H1 (cell line): ENCODE measurements around the gene IFT122. TPM values are rescaled to one million over a fixed set of nuclear protein-coding genes. Genes with fewer than 3 reads are reported as not detected.

Experiments used
- CTCF ChIA-PET: fragments of 300-600 bp; sonication (Branson Sonifier 250); formaldehyde crosslinking; loops from one replicate; lab custom pipeline; 2021; ENCODE audit not compliant: partially characterized antibody; lab: Charles Lee
- POLR2A ChIA-PET: fragments of 300-600 bp; sonication (Branson Sonifier 250); formaldehyde crosslinking; loops from one replicate; lab custom pipeline; 2021; ENCODE audit warnings: inconsistent platforms; ENCODE audit not compliant: partially characterized antibody; lab: Charles Lee
- DNase-seq, 2 experiments: peaks; one replicate each; pipeline versions ENCODE4 v3.0.0 to v3.0.0-alpha.2; 2010 to 2022; ENCODE audit warnings: low spot score in 2 of 2, low read depth in 1 of 2, mixed read lengths in 1 of 2
- FAIRE-seq: peaks from 2 replicates; lab custom pipeline; 2011; peaks lifted over from hg19 to GRCh38; lab: Jason Lieb, UNC
- H2AFZ ChIP-seq: 2 replicates; pipeline ENCODE4 v1.8.1; 2012; ENCODE audit warnings: low read length, inconsistent platforms
- H2AK5ac ChIP-seq: 2 replicates; pipeline ENCODE4 v1.6.1; 2013; ENCODE audit warnings: low read depth, low read length
- H2BK120ac ChIP-seq: replicated peaks from 2 replicates; pipeline ENCODE3; 2013; ENCODE audit warnings: low read depth, low read length, inconsistent platforms
- H2BK12ac ChIP-seq: 2 replicates; pipeline ENCODE4 v1.6.1; 2013; ENCODE audit warnings: low read depth, low read length
- H2BK15ac ChIP-seq: 2 replicates; pipeline ENCODE4 v1.6.1; 2013; ENCODE audit warnings: low read length
- H2BK20ac ChIP-seq: 2 replicates; pipeline ENCODE4 v1.6.1; 2013; ENCODE audit warnings: low read length
- H2BK5ac ChIP-seq: 2 replicates; pipeline ENCODE4 v1.6.1; 2013; ENCODE audit warnings: low read depth, low read length
- H3K14ac ChIP-seq: 2 replicates; pipeline ENCODE4 v1.6.1; 2013; ENCODE audit warnings: inconsistent platforms; ENCODE audit not compliant: insufficient read length
- H3K18ac ChIP-seq: 2 replicates; pipeline ENCODE4 v1.6.1; 2013; ENCODE audit warnings: low read length; ENCODE audit errors: extremely low read depth
- H3K23ac ChIP-seq: 2 replicates; pipeline ENCODE4 v1.6.1; 2013; ENCODE audit warnings: inconsistent platforms; ENCODE audit not compliant: insufficient read length
- H3K23me2 ChIP-seq: 2 replicates; pipeline ENCODE4 v1.6.1; 2013; ENCODE audit warnings: low read depth, low read length
- H3K27ac ChIP-seq: 2 replicates; pipeline ENCODE4 v1.6.1; 2011; ENCODE audit warnings: low read depth, low read length, inconsistent platforms
- H3K27me3 ChIP-seq, 4 experiments: replicated peaks in 1 of 4; 1 replicate in 1 of 4; 2 replicates in 3 of 4; pipeline versions ENCODE4 v1.6.1 to v1.8.1; 2011 to 2013; ENCODE audit warnings: low read length in 3 of 4, mild to moderate bottlenecking in 3 of 4, inconsistent platforms in 2 of 4, mixed read lengths in 2 of 4, moderate library complexity in 1 of 4; ENCODE audit not compliant: control insufficient read depth in 3 of 4, insufficient read depth in 3 of 4; ENCODE audit errors: extremely low read depth in 1 of 4
- H3K36me3 ChIP-seq, 4 experiments: 2 replicates each; pipeline versions ENCODE4 v1.6.1 to v1.8.1; 2011 to 2013; ENCODE audit warnings: mild to moderate bottlenecking in 4 of 4, low read length in 3 of 4, moderate library complexity in 2 of 4, control low read depth in 1 of 4, inconsistent platforms in 1 of 4; ENCODE audit not compliant: insufficient read depth in 4 of 4, control insufficient read depth in 2 of 4
- H3K4ac ChIP-seq: replicated peaks from 2 replicates; pipeline ENCODE3; 2013; ENCODE audit warnings: low read length, low read depth, mixed read lengths, inconsistent platforms; ENCODE audit not compliant: insufficient read length
- H3K4me1 ChIP-seq, 4 experiments: replicated peaks in 1 of 4; 1 replicate in 1 of 4; 2 replicates in 3 of 4; pipeline versions ENCODE4 v1.6.1 to v1.8.1; 2011 to 2013; ENCODE audit warnings: low read length in 3 of 4, inconsistent platforms in 2 of 4, mixed read lengths in 1 of 4; ENCODE audit not compliant: insufficient read depth in 4 of 4, control insufficient read depth in 3 of 4
- H3K4me2 ChIP-seq, 2 experiments: 2 replicates each; pipeline versions ENCODE4 v1.6.1 to v1.8.1; 2011 to 2013; ENCODE audit warnings: low read depth in 2 of 2, low read length in 2 of 2, control low read depth in 1 of 2, inconsistent platforms in 1 of 2, mild to moderate bottlenecking in 1 of 2; ENCODE audit not compliant: insufficient read depth in 1 of 2
- H3K4me3 ChIP-seq, 4 experiments: fragments of 200-600, 300-600 bp in 1 of 4; sonication (generic), shearing (Covaris generic), sonication (Bioruptor Twin) in 1 of 4; 2 replicates each; pipeline versions ENCODE4 v1.5.1 to v1.8.1; 2011 to 2016; ENCODE audit warnings: low read length in 4 of 4, low read depth in 3 of 4, control low read depth in 2 of 4, inconsistent platforms in 2 of 4, mild to moderate bottlenecking in 2 of 4, mixed read lengths in 1 of 4, moderate library complexity in 1 of 4; ENCODE audit not compliant: insufficient read depth in 2 of 4; ENCODE audit errors: extremely low read depth in 1 of 4
- H3K56ac ChIP-seq: replicated peaks from 2 replicates; pipeline ENCODE3; 2013; ENCODE audit warnings: low read depth, mild to moderate bottlenecking, mixed read lengths, low read length, inconsistent platforms; ENCODE audit not compliant: insufficient read length
- H3K79me1 ChIP-seq: 2 replicates; pipeline ENCODE4 v1.6.1; 2013; ENCODE audit warnings: low read depth, low read length, control low read depth
- H3K79me2 ChIP-seq, 2 experiments: 2 replicates each; pipeline versions ENCODE4 v1.6.1 to v1.8.1; 2012 to 2013; ENCODE audit warnings: low read length in 2 of 2, mild to moderate bottlenecking in 2 of 2, inconsistent platforms in 1 of 2; ENCODE audit not compliant: insufficient read depth in 2 of 2, control insufficient read depth in 1 of 2
- H3K9ac ChIP-seq, 4 experiments: replicated peaks in 1 of 4; 1 replicate in 1 of 4; 2 replicates in 3 of 4; pipeline versions ENCODE4 v1.6.1 to v1.8.1; 2011 to 2013; ENCODE audit warnings: low read depth in 3 of 4, low read length in 3 of 4, control low read depth in 2 of 4, mild to moderate bottlenecking in 2 of 4, moderate library complexity in 2 of 4, inconsistent platforms in 1 of 4; ENCODE audit errors: extremely low read depth in 1 of 4
- H3K9me3 ChIP-seq, 2 experiments: 2 replicates each; pipeline versions ENCODE4 v1.6.1 to v1.8.1; 2012 to 2013; ENCODE audit warnings: mild to moderate bottlenecking in 2 of 2, moderate library complexity in 2 of 2, control low read depth in 1 of 2, inconsistent platforms in 1 of 2, low read depth in 1 of 2, low read length in 1 of 2, mixed read lengths in 1 of 2; ENCODE audit not compliant: insufficient read depth in 2 of 2
- H4K20me1 ChIP-seq, 2 experiments: replicated peaks in 1 of 2; 2 replicates each; pipeline versions ENCODE3 to v1.8.1; 2011 to 2013; ENCODE audit warnings: inconsistent platforms in 2 of 2, low read length in 2 of 2, mild to moderate bottlenecking in 1 of 2; ENCODE audit not compliant: insufficient read depth in 2 of 2, control insufficient read depth in 1 of 2
- H4K5ac ChIP-seq: 2 replicates; pipeline ENCODE4 v1.6.1; 2013; ENCODE audit warnings: low read length, low read depth, mixed read lengths, inconsistent platforms; ENCODE audit not compliant: insufficient read length
- H4K8ac ChIP-seq: 2 replicates; pipeline ENCODE4 v1.8.0; 2013; ENCODE audit warnings: mild to moderate bottlenecking, moderate library complexity, low read length, inconsistent platforms; ENCODE audit not compliant: insufficient read depth; ENCODE audit errors: extremely low read depth
- H4K91ac ChIP-seq: replicated peaks from 2 replicates; pipeline ENCODE3; 2013; ENCODE audit warnings: low read length, mixed read lengths, inconsistent platforms; ENCODE audit not compliant: insufficient read length
- CBX5 ChIP-seq: fragments of 300-800, 300-1000 bp; sonication (generic); IDR thresholded peaks from 2 replicates; pipeline ENCODE4 v1.7.1; 2016; ENCODE audit warnings: antibody characterized with exemption, low read length, low read depth
- CTBP2 ChIP-seq: IDR thresholded peaks from 2 replicates; pipeline ENCODE4 v1.7.0; 2011; ENCODE audit warnings: borderline replicate concordance, mild to moderate bottlenecking, moderate library complexity, mixed read lengths, low read length; ENCODE audit not compliant: insufficient read depth, insufficient read length
- EGR1 ChIP-seq: IDR thresholded peaks from 2 replicates; pipeline ENCODE4 v1.6.1; 2011; ENCODE audit warnings: low read depth, low read length, borderline replicate concordance
- NRF1 ChIP-seq: IDR thresholded peaks from 2 replicates; pipeline ENCODE4 v1.6.1; 2011; ENCODE audit warnings: mild to moderate bottlenecking, low read depth, low read length, improper control_type of control experiment
- POLR2A ChIP-seq, 2 experiments: IDR thresholded peaks; 1 replicate in 1 of 2; 2 replicates in 1 of 2; pipeline ENCODE4 v1.6.1; 2011; ENCODE audit warnings: low read depth in 2 of 2, low read length in 2 of 2, mild to moderate bottlenecking in 2 of 2; ENCODE audit errors: control extremely low read depth in 1 of 2
- SIX5 ChIP-seq: IDR thresholded peaks from 2 replicates; pipeline ENCODE4 v1.6.1; 2011; ENCODE audit warnings: mild to moderate bottlenecking, low read depth, low read length
- SP2 ChIP-seq: IDR thresholded peaks from 2 replicates; pipeline ENCODE4 v1.6.1; 2012; ENCODE audit warnings: mild to moderate bottlenecking, low read length, inconsistent platforms
- SRF ChIP-seq: IDR thresholded peaks from 2 replicates; pipeline ENCODE4 v1.6.1; 2011; ENCODE audit warnings: mild to moderate bottlenecking, low read depth, low read length, moderate library complexity
- SUZ12 ChIP-seq: fragments of 200-600 bp; sonication (generic); IDR thresholded peaks from 2 replicates; pipeline ENCODE4 v1.6.1; 2012; ENCODE audit warnings: mild to moderate bottlenecking, inconsistent platforms, low read length, moderate library complexity, mixed read lengths
- TEAD4 ChIP-seq: IDR thresholded peaks from 2 replicates; pipeline ENCODE4 v1.6.1; 2012; ENCODE audit warnings: low read depth, low read length, inconsistent platforms, mixed read lengths
- YY1 ChIP-seq: IDR thresholded peaks from 2 replicates; pipeline ENCODE4 v1.6.1; 2011; ENCODE audit warnings: low read depth, mild to moderate bottlenecking, low read length
- WGBS, 2 experiments: shearing (Covaris generic) in 1 of 2; methylation state at CpG; one replicate each; pipeline versions ENCODE4 v1.1.6 to v1.1.7; 2013 to 2015; ENCODE audit warnings: low lambda C conversion rate in 2 of 2, mixed read lengths in 2 of 2, inconsistent platforms in 1 of 2, low coverage in 1 of 2, missing lambda C conversion rate in 1 of 2; ENCODE audit not compliant: insufficient replicate concordance in 2 of 2, insufficient coverage in 1 of 2, insufficient read length in 1 of 2; ENCODE audit errors: extremely low coverage in 1 of 2, missing lambda C conversion rate in 1 of 2; 5-methylcytosine and 5-hydroxymethylcytosine counted together
- polyA plus RNA-seq, 7 experiments: library from polyadenylated mRNA; depleted of rRNA in 3 of 7; stranded (reverse) in 5 of 7; unstranded in 2 of 7; fragments of >200 nt in 5 of 7; fragments of 200-250 nt in 2 of 7; gene quantifications; 1 replicate in 5 of 7; 2 replicates in 1 of 7; 4 replicates in 1 of 7; pipeline versions ENCODE4 v1.2.1 to v1.2.3, GENCODE V29; 2011 to 2013; ENCODE audit warnings: missing spikeins in 2 of 7, mixed read lengths in 2 of 7
- total RNA-seq: library from RNA; stranded (reverse); fragmentation: NEBNext Ultra II Directional; extraction: Animal tissue kit (Norgen Biotek cat#: 25700); gene quantifications from 2 replicates; pipeline ENCODE4 v1.2.1, GENCODE V29; 2021
- TF ChIP-seq, protein P1 (sequence below): IDR thresholded peaks from 2 replicates; pipeline ENCODE4 v1.6.1; 2012; ENCODE audit warnings: low read length, inconsistent platforms

Gene IFT122
- total and polyA plus RNA-seq, 2 of the 8 experiments (the other 6 are each of a cell fraction or from before 2014, with no cell fraction given): 23.7 to 25.1 TPM

DNA sequence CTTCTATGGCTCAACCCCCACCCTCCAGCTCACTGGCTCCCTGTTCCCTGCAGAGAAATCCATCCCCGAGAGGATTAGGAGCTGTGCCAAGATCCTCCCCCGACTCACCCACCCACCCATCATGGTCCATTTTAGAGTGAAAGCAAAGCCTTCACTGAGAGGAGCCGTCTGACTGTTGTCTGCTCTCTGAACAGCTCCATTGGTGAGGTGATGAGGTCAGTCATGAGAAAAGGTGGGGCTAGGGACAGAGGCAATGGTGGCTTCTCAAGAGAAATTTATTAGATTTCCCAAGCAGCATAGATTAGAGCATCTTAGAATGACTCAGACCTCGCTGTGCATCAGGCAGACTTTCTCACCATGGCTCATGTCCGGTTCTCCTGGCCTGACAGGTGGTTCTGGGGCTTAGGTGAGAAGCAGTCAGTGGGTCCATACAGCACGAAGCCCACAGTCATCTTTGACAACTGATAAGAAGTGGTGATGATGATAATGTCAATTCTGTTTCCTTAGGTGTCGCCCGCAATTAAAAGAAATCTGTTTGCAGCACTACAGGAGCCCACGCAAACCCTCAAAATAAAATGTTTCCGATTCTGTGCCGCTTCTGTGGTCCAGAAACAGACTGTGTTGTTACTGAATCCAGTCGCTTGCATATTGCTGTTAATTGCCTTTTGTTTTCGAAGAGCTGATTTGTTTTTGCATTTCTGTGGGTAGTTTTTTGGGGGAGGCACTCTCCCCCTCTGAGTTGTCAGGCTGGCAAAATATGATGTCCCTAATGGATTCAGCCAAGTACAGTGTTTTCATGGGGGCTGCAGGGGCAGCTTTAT lies 63.7 kb downstream of the IFT122 start:
- no peaks in the 10 kb centered on the region for H3K27me3 ChIP-seq
- H3K4me2 ChIP-seq: no peak overlapping the region
- ChIA-PET CTCF (interaction anchor here (1.0 to 5.7 kb wide), 5 partner anchors 12 to 146 kb away, joined by 3 to 41 read pairs (median 4); no protein-coding TSS in a partner anchor), POLR2A (interaction anchor here (1.4 to 1.7 kb wide), 2 partner anchors 23 to 102 kb away, joined by 4 to 5 read pairs; no protein-coding TSS in a partner anchor)
- H3K4me3 ChIP-seq: no peak overlapping the region
- no peaks in the 10 kb centered on the region for H3K79me2 ChIP-seq
- H3K27ac ChIP-seq: no peak overlapping the region
- H3K9ac ChIP-seq: no peak overlapping the region
- peaks cover 3 to 23% (median 11%) of the 10 kb centered on the region in 4 experiments; a peak in 6 of 8 replicates for H3K36me3 ChIP-seq
- FAIRE-seq (no peak), DNase-seq (no peak)
- H3K23ac ChIP-seq: no peak overlapping the region
- no peak overlapping the region for H3K14ac ChIP-seq
- H2BK15ac ChIP-seq: no peak overlapping the region
- no peak overlapping the region for H3K56ac ChIP-seq
- no peaks in the 10 kb centered on the region for H3K79me1 ChIP-seq
- no peak overlapping the region for H3K18ac ChIP-seq
- no peak overlapping the region for H2BK12ac ChIP-seq
- no peak overlapping the region for H4K91ac ChIP-seq
- H3K9me3 ChIP-seq: no peaks in the 10 kb centered on the region
- H3K23me2 ChIP-seq: no peaks in the 10 kb centered on the region
- H3K4ac ChIP-seq: no peak overlapping the region
- H2AFZ ChIP-seq: no peak overlapping the region
- no peak overlapping the region for H2BK120ac ChIP-seq
- WGBS, 2 experiments: 86% methylated on average over 13 of the region's 13 CpGs; no CpG with 5 or more reads in 1 of the 2 experiments
- H2BK5ac ChIP-seq: no peak overlapping the region
- no peak overlapping the region for H4K8ac ChIP-seq
- H2BK20ac ChIP-seq: no peak overlapping the region
- no peak overlapping the region for H2AK5ac ChIP-seq
- peaks cover 0 to 5% of the 10 kb centered on the region in 2 experiments for H4K20me1 ChIP-seq
- H4K5ac ChIP-seq: no peak overlapping the region
- no peaks in the 10 kb centered on the region for H3K4me1 ChIP-seq
- TF ChIP-seq SIX5 (no peak), CTBP2 (no peak), SP2 (no peak), CBX5 (no peak), TEAD4 (no peak), POLR2A (IDR thresholded peaks at IDR 0.05; ENCODE audit: control extremely low read depth in 1 of 2, low read depth in 2 of 2, low read length in 2 of 2) (no peak), EGR1 (no peak), NRF1 (no peak), SRF (no peak), SUZ12 (no peak), YY1 (no peak)
- TF ChIP-seq, protein P1, sequence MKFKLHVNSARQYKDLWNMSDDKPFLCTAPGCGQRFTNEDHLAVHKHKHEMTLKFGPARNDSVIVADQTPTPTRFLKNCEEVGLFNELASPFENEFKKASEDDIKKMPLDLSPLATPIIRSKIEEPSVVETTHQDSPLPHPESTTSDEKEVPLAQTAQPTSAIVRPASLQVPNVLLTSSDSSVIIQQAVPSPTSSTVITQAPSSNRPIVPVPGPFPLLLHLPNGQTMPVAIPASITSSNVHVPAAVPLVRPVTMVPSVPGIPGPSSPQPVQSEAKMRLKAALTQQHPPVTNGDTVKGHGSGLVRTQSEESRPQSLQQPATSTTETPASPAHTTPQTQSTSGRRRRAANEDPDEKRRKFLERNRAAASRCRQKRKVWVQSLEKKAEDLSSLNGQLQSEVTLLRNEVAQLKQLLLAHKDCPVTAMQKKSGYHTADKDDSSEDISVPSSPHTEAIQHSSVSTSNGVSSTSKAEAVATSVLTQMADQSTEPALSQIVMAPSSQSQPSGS: no peak
